GM18508 (cell line): ENCODE data around the gene RPL10.
"Not testable (repeated sequence)": the region's sequence is repeated elsewhere in the genome, so short reads cannot be mapped to it uniquely, and the experiment has no call there.

Experiments
- ATAC-seq: cut with Tn5 transposase; IDR thresholded peaks from one replicate; pipeline ENCODE4 v1.9.1; 2021; ENCODE audit warnings: moderate number of reproducible peaks; ENCODE audit not compliant: insufficient read depth, unreplicated experiment

Gene RPL10

DNA sequence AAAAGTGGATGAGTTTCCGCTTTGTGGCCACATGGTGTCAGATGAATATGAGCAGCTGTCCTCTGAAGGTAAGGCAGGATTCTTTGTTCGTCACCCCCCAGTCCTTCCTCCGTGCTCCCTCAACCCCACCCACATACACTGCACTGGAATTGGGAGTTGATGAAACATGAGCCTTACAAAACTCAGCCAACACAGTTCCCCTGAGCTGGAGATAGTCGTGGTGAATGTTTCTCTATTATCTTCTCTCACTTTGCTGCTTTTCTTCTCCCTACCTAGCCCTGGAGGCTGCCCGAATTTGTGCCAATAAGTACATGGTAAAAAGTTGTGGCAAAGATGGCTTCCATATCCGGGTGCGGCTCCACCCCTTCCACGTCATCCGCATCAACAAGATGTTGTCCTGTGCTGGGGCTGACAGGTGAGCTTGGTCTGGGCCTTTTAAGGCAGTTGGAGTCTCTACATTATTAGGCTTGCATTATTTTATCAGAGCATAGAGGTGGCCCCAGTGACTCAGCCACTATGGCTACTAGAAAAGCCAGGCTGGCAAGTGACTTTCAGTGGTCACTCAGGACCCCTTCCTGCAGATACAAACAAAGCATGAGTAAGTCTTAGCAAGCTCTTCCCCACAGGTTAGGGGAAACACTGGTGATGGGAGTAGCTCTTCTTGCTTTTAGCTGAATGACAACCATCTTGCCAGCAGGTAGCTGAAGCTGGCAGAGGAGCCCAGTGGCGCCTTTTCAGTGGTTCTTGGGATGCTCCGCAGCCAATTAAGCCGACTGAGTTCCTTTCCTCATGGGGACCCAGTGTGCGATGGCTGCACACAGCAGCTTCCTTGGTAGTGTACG is 1.6 kb downstream of the RPL10 start:
- ATAC-seq, result no peak

GRCh38 chrX:154400369-154400817 is 2.2 kb downstream of the RPL10 start:
- not testable (repeated sequence) for ATAC-seq

GRCh38 chrX:154401045-154401799 is 3.0 kb downstream of the RPL10 start:
- no peak for ATAC-seq

GRCh38 chrX:154401918-154402621 is 3.9 kb downstream of the RPL10 start:
- ATAC-seq, result no peak

DNA sequence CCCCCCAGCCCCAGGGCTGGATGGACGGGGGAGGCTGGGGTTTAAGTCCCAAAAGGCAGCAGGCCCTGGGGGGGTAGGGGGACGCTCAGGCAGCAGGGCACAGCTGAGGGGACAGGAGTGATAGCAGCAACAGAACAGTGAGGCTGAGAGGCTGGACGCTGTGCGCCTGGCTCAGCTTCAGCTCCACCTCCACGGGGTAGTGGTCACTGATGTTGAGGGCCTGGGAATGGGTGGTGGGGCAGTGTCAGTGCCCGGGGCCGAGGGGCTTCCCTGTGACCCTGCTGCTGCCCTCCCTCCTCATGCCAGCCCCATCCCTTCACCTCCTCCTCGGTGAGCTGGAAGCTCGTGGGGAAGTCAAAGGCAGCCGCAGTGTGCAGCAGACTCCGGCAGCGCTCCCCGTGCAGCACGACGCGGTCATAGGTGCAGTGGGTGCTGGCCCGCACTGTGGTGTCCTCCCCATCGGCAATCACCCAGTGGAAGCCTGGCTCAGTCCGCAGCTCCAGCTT is 4.5 kb downstream of the RPL10 start:
- ATAC-seq, result no peak

GRCh38 chrX:154403192-154403591 is 5.0 kb downstream of the RPL10 start:
- ATAC-seq, result no peak

DNA sequence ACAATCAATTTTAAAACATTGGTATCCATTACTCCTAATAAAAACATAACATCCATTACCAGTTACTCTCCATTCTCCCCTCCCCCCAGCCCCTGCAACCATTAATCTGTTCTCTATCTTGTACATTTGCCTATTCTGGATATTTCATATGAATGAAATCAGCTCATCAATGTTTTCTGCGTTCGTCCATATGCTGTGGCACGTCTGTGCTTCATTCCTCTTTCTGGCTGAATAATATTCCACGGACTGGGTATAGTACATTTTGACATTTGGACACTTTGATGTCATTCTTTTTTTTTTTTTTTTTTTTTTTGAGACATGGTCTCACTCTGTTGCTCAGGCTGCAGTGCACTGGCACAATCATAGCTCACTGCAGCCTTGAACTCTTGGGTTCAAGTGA is 5.7 kb downstream of the RPL10 start:
- no peak for ATAC-seq

DNA sequence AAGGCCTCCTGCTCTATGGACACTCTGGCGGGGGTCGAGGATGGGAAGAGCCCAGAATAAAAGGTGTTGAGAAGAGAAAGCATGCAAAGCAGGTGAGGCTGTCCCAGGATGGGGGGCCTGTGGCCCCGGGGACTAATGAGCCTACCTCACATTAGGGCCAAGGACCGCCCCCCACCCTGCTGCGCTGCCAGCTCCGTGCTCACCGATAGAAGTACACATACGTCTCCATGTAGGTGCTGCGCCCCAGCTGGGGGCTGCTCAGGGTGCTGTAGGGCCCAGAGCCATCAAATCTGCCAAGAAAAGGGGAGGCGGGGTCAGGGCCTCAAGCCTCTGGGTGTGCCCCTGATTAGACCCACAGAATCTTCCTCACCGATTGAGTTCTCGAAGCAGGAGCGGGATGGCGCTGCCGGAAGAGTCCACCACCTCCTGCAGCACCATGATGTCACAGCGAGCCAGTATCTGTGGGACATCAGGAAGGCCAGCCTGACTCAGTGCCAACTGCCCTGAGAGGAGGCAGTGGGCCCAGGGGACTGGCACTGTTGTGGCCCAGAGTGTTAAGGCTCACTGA is 6.5 kb downstream of the RPL10 start:
- no peak for ATAC-seq

GRCh38 chrX:154408659-154409221 is 10.6 kb downstream of the RPL10 start:
- no peak for ATAC-seq

DNA sequence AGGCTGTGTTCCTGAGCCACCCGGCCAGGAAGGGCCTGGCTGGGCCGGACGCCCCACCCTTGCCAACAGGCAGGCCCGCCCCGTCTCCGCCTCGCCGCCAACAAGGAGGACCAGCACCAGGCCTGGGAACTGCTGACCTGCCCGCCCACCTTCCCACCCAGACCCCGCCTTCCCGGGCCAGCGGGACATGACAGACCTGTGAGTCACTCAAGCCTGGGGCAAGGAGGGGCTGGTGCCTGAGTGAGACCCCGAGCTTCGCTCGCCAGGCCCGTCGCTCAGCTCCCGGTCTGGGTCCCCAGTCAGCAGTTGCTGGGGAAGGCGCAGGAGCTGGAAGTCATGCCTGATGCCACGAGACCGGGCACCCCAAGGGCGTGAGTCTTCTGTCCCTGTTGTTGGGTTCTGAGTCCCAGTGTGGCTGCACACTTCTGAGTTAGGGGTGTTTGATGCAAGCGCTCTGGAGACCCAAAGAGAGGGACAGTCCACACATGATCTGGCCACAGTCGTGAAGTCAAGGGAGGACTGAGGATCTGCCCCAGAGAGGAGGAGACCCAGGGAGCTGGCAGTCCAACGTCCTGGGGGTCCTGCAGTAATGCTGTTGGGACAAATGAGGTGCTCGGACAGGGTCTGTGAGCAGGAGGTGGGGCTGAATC is 11.2 kb downstream of the RPL10 start, which contains the start of gene DNASE1L1:
Gene DNASE1L1 (minus strand): TSS at position 33 of the 650 bp plus-strand sequence. CDS start 3,686 bp downstream, outside the sequence.
- ATAC-seq, result no peak

DNA sequence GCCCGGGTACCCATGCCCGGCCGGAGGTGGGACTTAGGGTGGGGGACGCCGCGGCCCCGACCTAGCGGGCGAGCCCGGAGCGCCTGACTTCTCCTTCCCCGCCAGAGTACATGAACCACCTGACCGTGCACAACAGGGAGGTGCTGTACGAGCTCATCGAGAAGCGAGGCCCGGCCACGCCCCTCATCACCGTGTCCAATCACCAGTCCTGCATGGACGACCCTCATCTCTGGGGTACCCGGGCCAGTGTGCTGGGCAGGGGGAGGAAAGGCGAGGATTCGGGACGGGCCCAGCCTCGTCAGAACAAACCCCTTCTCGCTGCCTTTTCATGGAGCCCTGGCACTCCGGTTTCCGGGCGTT is 13.8 kb downstream of the RPL10 start:
- no peak for ATAC-seq

GRCh38 chrX:154412468-154412867 is 14.3 kb downstream of the RPL10 start:
- no peak for ATAC-seq

GRCh38 chrX:154413142-154413541 is 15.0 kb downstream of the RPL10 start:
- no peak for ATAC-seq

- no peak for ATAC-seq
These were observed 19.0 kb downstream of the RPL10 start for GRCh38 chrX:154417157-154417556.

- ATAC-seq, result no peak
These were observed 21.0 kb downstream of the RPL10 start for GRCh38 chrX:154419189-154419588.

- ATAC-seq, result no peak
These were observed 21.7 kb downstream of the RPL10 start for GRCh38 chrX:154419688-154420401.

DNA sequence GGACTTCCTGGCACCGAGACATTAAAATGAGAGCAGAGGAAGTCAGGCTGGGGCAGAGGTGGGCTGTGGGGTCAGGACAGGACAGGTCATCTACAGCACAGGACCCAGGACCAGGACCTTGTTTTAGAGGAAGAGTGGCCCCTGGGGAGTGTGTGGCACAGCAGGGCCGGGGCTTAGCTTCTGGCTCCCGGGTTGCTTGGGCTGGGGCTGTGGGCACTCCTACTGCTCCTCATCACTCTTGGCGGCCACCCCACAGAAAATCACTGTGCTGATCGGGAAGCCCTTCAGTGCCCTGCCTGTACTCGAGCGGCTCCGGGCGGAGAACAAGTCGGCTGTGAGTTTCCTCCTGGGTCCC is 22.2 kb downstream of the RPL10 start:
- ATAC-seq, result no peak

GRCh38 chrX:154426916-154427770 is 29.0 kb downstream of the RPL10 start:
- ATAC-seq, result no peak
